ENCODE measurements around the gene ZNF438. TPM values are rescaled to one million over a fixed set of nuclear protein-coding genes. Genes with fewer than 3 reads are reported as not detected.
A peak's percentile ranks its signal among the peaks of the same experiment; 100 is the strongest.

ZNF438 gene
- total and polyA plus RNA-seq, 2 of the 4 experiments (the other 2 are of a cell fraction): 1.8 to 2.9 TPM

- WGBS, 2 experiments (ENCODE audit: extremely low coverage in 2 of 2, insufficient read length in 1 of 2): 71% methylated on average over 10 of the region's 13 CpGs; no CpG with 5 or more reads in 1 of the 2 experiments
- H4K8ac ChIP-seq (ENCODE audit: low read depth in 2 of 2, low read length in 2 of 2): peak overlapping the region in 1 of 2 experiments; percentile 61; a peak in 2 of 4 replicates
- H4K5ac ChIP-seq (ENCODE audit: low read depth, low read length): peak overlapping the region; percentile 73; the same call in 1 of the 2 replicates
- ATAC-seq (ENCODE audit: low read depth) (peak; percentile 76), DNase-seq (no peak)
- intact Hi-C loops (cut with micrococcal nuclease): no loop called here
- no peak overlapping the region for H2BK5ac ChIP-seq (ENCODE audit: low read depth, low read length, poor library complexity, severe bottlenecking)
- no peak overlapping the region for H3K4me3 ChIP-seq (ENCODE audit: insufficient read depth, low read depth, low read length)
- ChIA-PET CTCF (no interaction called here), POLR2A (ENCODE audit: unreplicated experiment) (no interaction called here)
- peak overlapping the region; percentile 66 for H2BK120ac ChIP-seq (ENCODE audit: low read depth, low read length)
- peak overlapping the region; percentile 77; the same call in 1 of the 2 replicates for H2AK5ac ChIP-seq (ENCODE audit: low read depth, low read length)
- no peaks in the 10 kb centered on the region for H4K20me1 ChIP-seq (ENCODE audit: insufficient read depth, low read length)
- no peak overlapping the region for H3K9ac ChIP-seq (ENCODE audit: low read depth, low read length)
- H2AK9ac ChIP-seq (replicated peaks; ENCODE audit: low read depth, low read length, poor library complexity): no peak overlapping the region
- H3K27me3 ChIP-seq (ENCODE audit: control insufficient read depth, insufficient read depth, low read length): no peaks in the 10 kb centered on the region
- dilution Hi-C loops (cut with HindIII; ENCODE audit: low sequenced_read_pairs, unreplicated experiment): no loop called here
- peak overlapping the region; percentile 45 for H4K91ac ChIP-seq (ENCODE audit: insufficient read depth, low read depth, low read length)
- in situ Hi-C loops (cut with MboI; ENCODE audit: low sequenced_read_pairs): no loop called here
- H3K23ac ChIP-seq (ENCODE audit: low read depth, low read length): peak overlapping the region; percentile 51; the same call in 1 of the 2 replicates
- peaks cover 23% of the 10 kb centered on the region for H3K4me1 ChIP-seq (ENCODE audit: control insufficient read depth, insufficient read depth, low read length)
- H3K56ac ChIP-seq (ENCODE audit: extremely low read depth, insufficient read depth, low read length): no peak overlapping the region
- H3K79me1 ChIP-seq (ENCODE audit: low read depth in 1 of 2, low read length in 2 of 2): no peaks in the 10 kb centered on the region
- H3K18ac ChIP-seq (ENCODE audit: low read depth, low read length): peak overlapping the region; percentile 89
- H3K4ac ChIP-seq (ENCODE audit: low read depth, low read length): peak overlapping the region; percentile 41
- no peaks in the 10 kb centered on the region for H3K9me3 ChIP-seq (ENCODE audit: control insufficient read depth, insufficient read depth, low read length)
- H3K14ac ChIP-seq (replicated peaks; ENCODE audit: low read depth, low read length): peak overlapping the region; percentile 90
- peak overlapping the region; percentile 46; the same call in 1 of the 2 replicates for H3K27ac ChIP-seq (ENCODE audit: insufficient read depth, low read length)
- no TSS peak for BruUV-seq (replicated peaks)
- TF ChIP-seq, protein P1, sequence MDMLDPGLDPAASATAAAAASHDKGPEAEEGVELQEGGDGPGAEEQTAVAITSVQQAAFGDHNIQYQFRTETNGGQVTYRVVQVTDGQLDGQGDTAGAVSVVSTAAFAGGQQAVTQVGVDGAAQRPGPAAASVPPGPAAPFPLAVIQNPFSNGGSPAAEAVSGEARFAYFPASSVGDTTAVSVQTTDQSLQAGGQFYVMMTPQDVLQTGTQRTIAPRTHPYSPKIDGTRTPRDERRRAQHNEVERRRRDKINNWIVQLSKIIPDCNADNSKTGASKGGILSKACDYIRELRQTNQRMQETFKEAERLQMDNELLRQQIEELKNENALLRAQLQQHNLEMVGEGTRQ (IDR thresholded peaks at IDR 0.05; ENCODE audit: low read depth, low read length): no peak
- TF ChIP-seq, protein P2, sequence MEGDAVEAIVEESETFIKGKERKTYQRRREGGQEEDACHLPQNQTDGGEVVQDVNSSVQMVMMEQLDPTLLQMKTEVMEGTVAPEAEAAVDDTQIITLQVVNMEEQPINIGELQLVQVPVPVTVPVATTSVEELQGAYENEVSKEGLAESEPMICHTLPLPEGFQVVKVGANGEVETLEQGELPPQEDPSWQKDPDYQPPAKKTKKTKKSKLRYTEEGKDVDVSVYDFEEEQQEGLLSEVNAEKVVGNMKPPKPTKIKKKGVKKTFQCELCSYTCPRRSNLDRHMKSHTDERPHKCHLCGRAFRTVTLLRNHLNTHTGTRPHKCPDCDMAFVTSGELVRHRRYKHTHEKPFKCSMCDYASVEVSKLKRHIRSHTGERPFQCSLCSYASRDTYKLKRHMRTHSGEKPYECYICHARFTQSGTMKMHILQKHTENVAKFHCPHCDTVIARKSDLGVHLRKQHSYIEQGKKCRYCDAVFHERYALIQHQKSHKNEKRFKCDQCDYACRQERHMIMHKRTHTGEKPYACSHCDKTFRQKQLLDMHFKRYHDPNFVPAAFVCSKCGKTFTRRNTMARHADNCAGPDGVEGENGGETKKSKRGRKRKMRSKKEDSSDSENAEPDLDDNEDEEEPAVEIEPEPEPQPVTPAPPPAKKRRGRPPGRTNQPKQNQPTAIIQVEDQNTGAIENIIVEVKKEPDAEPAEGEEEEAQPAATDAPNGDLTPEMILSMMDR (conservative IDR thresholded peaks at IDR 0.05; ENCODE audit: low read depth, low read length): no peak
- no peaks in the 10 kb centered on the region for H3K36me3 ChIP-seq (ENCODE audit: control insufficient read depth, insufficient read depth, low read length)
- H2BK20ac ChIP-seq (ENCODE audit: low read depth, low read length): peak overlapping the region; percentile 73
- H2AFZ ChIP-seq (replicated peaks; ENCODE audit: low read length, poor library complexity): peak overlapping the region; percentile 63
- H3K4me2 ChIP-seq (ENCODE audit: low read depth, low read length): no peak overlapping the region
- H2BK15ac ChIP-seq (ENCODE audit: low read depth, low read length): peak overlapping the region; percentile 85; the same call in 2 of the 3 replicates
- peaks cover 23% of the 10 kb centered on the region for H3K9me1 ChIP-seq (ENCODE audit: insufficient read depth, low read length)
Observed at GRCh38 chr10:30832749-30833627, 198.7 kb downstream of the ZNF438 start.
